ENCODE data around the gene IL37.

DNA sequence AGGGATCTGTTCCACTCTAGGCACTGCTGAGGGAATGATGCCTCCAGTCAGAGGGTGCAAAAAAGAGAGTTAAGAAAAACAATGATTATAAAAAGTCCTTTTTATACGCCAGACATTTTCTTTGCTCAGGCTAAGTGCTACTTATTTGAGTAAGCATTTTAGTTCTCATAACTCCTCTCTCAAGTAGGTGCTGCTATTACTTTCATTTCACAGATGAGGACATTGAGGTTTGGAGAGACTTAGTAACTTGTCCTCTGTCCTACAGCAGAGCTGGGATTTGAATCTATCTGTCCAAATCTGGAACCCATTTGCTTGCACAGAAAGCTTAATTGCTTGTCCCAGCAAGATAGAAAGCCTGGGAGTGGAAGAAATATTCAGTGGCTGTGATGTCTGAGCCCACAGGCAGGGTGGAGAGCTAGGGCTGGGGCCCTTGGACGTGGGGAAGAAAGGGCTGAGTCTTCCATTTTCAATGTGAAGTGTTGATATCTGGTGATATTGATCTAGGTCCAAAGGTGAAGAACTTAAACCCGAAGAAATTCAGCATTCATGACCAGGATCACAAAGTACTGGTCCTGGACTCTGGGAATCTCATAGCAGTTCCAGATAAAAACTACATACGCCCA is 5.8 kb downstream of the IL37 start:
- TF ChIP-seq, protein P1, sequence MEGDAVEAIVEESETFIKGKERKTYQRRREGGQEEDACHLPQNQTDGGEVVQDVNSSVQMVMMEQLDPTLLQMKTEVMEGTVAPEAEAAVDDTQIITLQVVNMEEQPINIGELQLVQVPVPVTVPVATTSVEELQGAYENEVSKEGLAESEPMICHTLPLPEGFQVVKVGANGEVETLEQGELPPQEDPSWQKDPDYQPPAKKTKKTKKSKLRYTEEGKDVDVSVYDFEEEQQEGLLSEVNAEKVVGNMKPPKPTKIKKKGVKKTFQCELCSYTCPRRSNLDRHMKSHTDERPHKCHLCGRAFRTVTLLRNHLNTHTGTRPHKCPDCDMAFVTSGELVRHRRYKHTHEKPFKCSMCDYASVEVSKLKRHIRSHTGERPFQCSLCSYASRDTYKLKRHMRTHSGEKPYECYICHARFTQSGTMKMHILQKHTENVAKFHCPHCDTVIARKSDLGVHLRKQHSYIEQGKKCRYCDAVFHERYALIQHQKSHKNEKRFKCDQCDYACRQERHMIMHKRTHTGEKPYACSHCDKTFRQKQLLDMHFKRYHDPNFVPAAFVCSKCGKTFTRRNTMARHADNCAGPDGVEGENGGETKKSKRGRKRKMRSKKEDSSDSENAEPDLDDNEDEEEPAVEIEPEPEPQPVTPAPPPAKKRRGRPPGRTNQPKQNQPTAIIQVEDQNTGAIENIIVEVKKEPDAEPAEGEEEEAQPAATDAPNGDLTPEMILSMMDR (IDR thresholded peaks at IDR 0.05): no peak
- no peak for TF ChIP-seq POLR2A (IDR thresholded peaks at IDR 0.05)
